Pancreas (tissue), 10 donors: ENCODE data around the gene UMPS. TPM values are rescaled to one million over a fixed set of nuclear protein-coding genes. Genes with fewer than 3 reads are reported as not detected.
A peak's percentile ranks its signal among the peaks of the same experiment; 100 is the strongest.

Experiments used
- ATAC-seq, 4 donors: fragments of 200-7000 bp; cut with Tn5 transposase; one replicate each; pipeline versions ENCODE4 v1.8.0 to v1.9.1; 2020; ENCODE audit warnings: mild to moderate bottlenecking in 4 of 4, moderate library complexity in 4 of 4
- DNase-seq, 6 donors: peaks; one replicate each; pipeline ENCODE4 v3.0.0-alpha.2; 2020
- FAIRE-seq: peaks from 2 replicates; lab custom pipeline; 2012; peaks lifted over from hg19 to GRCh38; lab: Jason Lieb, UNC
- H3K27ac ChIP-seq, 4 donors: fragments of 200-600 bp; sonication (generic); 1 replicate in 3 of 4; 2 replicates in 1 of 4; pipeline versions ENCODE4 v1.5.0 to v1.8.0; 2020
- H3K27me3 ChIP-seq, 4 donors: fragments of 200-600 bp; one replicate each; pipeline ENCODE4 v1.8.0; 2021
- H3K36me3 ChIP-seq, 3 donors: fragments of 200-600 bp; sonication (generic) in 1 of 3; one replicate each; pipeline versions ENCODE4 v1.5.0 to v1.8.0; 2020 to 2021
- H3K4me1 ChIP-seq, 3 donors: fragments of 200-600 bp; one replicate each; pipeline ENCODE4 v1.8.0; 2021
- H3K4me3 ChIP-seq, 4 donors: fragments of 200-600 bp; sonication (generic) in 2 of 4; one replicate each; pipeline versions ENCODE4 v1.5.0 to v1.8.0; 2020 to 2021
- H3K9me3 ChIP-seq, 4 donors: fragments of 200-600 bp; one replicate each; pipeline ENCODE4 v1.8.0; 2021
- CTCF ChIP-seq, 4 donors: fragments of 200-600 bp; sonication (generic) in 3 of 4; IDR thresholded peaks; one replicate each; pipeline versions ENCODE4 v1.5.0 to v1.8.0; 2021; ENCODE audit warnings: antibody characterized with exemption in 4 of 4
- WGBS, 2 donors: extraction: QIAGEN DNeasy Blood & Tissue Kit; methylation state at CpG; one replicate each; pipeline ENCODE4 v1.1.7; 2013; 5-methylcytosine and 5-hydroxymethylcytosine counted together
- intact Hi-C, 3 donors: fragments of 100-400 bp; cut with DNase I; formaldehyde crosslinking; loops; one replicate each; pipeline versions ENCODE4 v1.11.1 to v1.14.2; 2022
- microRNA-seq, 2 donors: library from miRNA; unstranded; fragments of <30 nt; microRNA quantifications; one replicate each; pipeline versions ENCODE4 to v1.1.0, GENCODE V29; 2019 to 2020
- polyA plus RNA-seq, 2 donors: library from polyadenylated mRNA; stranded (reverse); fragments of 200-250 nt; gene quantifications; one replicate each; pipeline ENCODE4 v1.2.3, GENCODE V29; 2013
- total RNA-seq, 6 donors: library from RNA; stranded (reverse); fragmentation: NEBNext Ultra II Directional in 4 of 6; extraction: Animal tissue kit (Norgen Biotek cat#: 25700) in 4 of 6; gene quantifications; one replicate each; pipeline versions ENCODE4 v1.2.1 to v1.2.4, GENCODE V29; 2021 to 2023
- donor health status: healthy with polysubstance abuse.
- donor health status: DM: no; HTN: no; CAD: no; lungs with moderate emphysema.
- donor health status: DM: no; HTN: no; CAD: no.
- donor health status: control.
- donor health status: control.
- donor health status: Bipolar disorder and iron deficiency.
- donor health status: DM: yes; HTN: yes; CAD: no.
- donor health status: DM: no; HTN: no; CAD: no.
- donor health status: DM: no; HTN: no; CAD: no.
- donor health status: DM: yes; HTN: yes; CAD: no.

Gene UMPS
- total and polyA plus RNA-seq, 8 donors = 6.6 to 20.1 (median 11.1) TPM

GRCh38 chr3:124792341-124793040, 62.2 kb downstream of the UMPS start:
- ATAC-seq (no peak), DNase-seq (no peak), FAIRE-seq (no peak)
- Histone ChIP-seq H3K4me1 (no peaks in the 10 kb centered on the region), H3K36me3 (peaks cover 0 to 11% (median 0%) of the 10 kb centered on the region in 3 donors), H3K9me3 (no peaks in the 10 kb centered on the region), H3K27me3 (peaks cover 0 to 5% (median 0%) of the 10 kb centered on the region in 4 donors), H3K27ac (no peak overlapping the region), H3K4me3 (no peak overlapping the region)
- TF ChIP-seq CTCF (IDR thresholded peaks at IDR 0.05) = no peak
- WGBS, 2 donors = 92 to 96% methylated on average over 7 of the region's 7 CpGs
- intact Hi-C loops = no loop called here

GRCh38 chr3:124793054-124793739, 62.9 kb downstream of the UMPS start:
- no peak overlapping the region for H3K27ac ChIP-seq

DNA sequence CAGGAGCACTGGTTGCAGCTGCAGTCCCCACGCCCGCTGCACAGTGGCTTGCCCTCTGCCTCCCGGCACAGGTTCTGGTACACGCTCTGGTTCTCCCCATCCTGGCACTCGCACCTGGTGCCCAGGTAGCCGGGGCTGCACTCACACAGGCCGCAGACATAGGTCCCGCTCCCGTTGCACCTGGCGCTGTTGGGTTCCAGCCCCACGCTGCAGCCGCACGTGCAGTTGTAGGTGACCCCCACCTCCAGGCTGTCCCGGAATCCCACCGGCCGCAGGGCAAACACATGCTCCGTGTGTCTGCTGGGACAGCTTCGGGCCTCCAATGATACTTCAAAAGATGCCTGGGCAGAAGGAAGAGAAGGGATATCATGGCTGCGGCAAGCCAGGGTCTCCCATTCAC, 66.2 kb downstream of the UMPS start:
- intact Hi-C loops = no loop called here
- 94 to 98% methylated on average over 19 of the region's 19 CpGs for WGBS, 2 donors
- FAIRE-seq = no peak
- peaks cover 15 to 19% (median 18%) of the 10 kb centered on the region in 3 donors for H3K4me1 ChIP-seq
- H3K4me3 ChIP-seq = no peak overlapping the region
- no peak overlapping the region for H3K27ac ChIP-seq
- no peak for TF ChIP-seq CTCF (IDR thresholded peaks at IDR 0.05)
- DNase-seq = no peak
- peaks cover 0 to 5% (median 0%) of the 10 kb centered on the region in 4 donors for H3K27me3 ChIP-seq
- no peak for ATAC-seq
- H3K36me3 ChIP-seq = peaks cover 0 to 11% (median 0%) of the 10 kb centered on the region in 3 donors
- H3K9me3 ChIP-seq = no peaks in the 10 kb centered on the region

More at GRCh38 chr3:124793054-124793739, 62.9 kb downstream of the UMPS start:
- ATAC-seq (peak in 1 of 4 donors; percentile 20), DNase-seq (no peak), FAIRE-seq (no peak)
- Histone ChIP-seq H3K4me3 (no peak overlapping the region), H3K4me1 (no peaks in the 10 kb centered on the region), H3K9me3 (no peaks in the 10 kb centered on the region), H3K27me3 (peaks cover 0 to 5% (median 0%) of the 10 kb centered on the region in 4 donors), H3K36me3 (peaks cover 0 to 11% (median 0%) of the 10 kb centered on the region in 3 donors)
- intact Hi-C loops = no loop called here
- TF ChIP-seq CTCF (IDR thresholded peaks at IDR 0.05) = no peak
- 85 to 88% methylated on average over 6 of the region's 6 CpGs for WGBS, 2 donors

- ATAC-seq = no peak
- Histone ChIP-seq H3K4me1 (peaks cover 15 to 19% (median 18%) of the 10 kb centered on the region in 3 donors), H3K27me3 (peaks cover 0 to 5% (median 0%) of the 10 kb centered on the region in 4 donors), H3K36me3 (peaks cover 0 to 11% (median 0%) of the 10 kb centered on the region in 3 donors), H3K27ac (no peak overlapping the region), H3K4me3 (no peak overlapping the region), H3K9me3 (no peaks in the 10 kb centered on the region)
- FAIRE-seq = no peak
- no peak for TF ChIP-seq CTCF (IDR thresholded peaks at IDR 0.05)
- intact Hi-C loops = no loop called here
- 86 to 98% methylated on average over 4 of the region's 4 CpGs for WGBS, 2 donors
- no peak for DNase-seq
Observed at GRCh38 chr3:124797426-124797945, 67.2 kb downstream of the UMPS start.

Small RNA genes lying within 50 kb of the gene (microRNA-seq; reads per million reads assigned to microRNA genes)
- 0 reads per million in 2 donors for gene MIR544B

Other genes starting within 250 kb of the UMPS start
- 10 to 100 TPM; 18.9 to 69.9 (median 27.2) TPM for gene ITGB5, start 156.9 kb downstream of the UMPS start, total RNA-seq
- gene ITGB5, start 156.9 kb downstream of the UMPS start, polyA plus RNA-seq = 10 to 100 TPM in 1 of 2 donors, 1 to 10 TPM in 1; 9.5 to 15.1 TPM
- 1 to 10 TPM; 1.2 to 9.9 (median 3.5) TPM for gene MUC13, start 204.3 kb downstream of the UMPS start, total RNA-seq
- gene MUC13, start 204.3 kb downstream of the UMPS start, polyA plus RNA-seq = 1 to 10 TPM; 2.8 to 8.2 TPM